ENCODE results near the gene NRXN3.

DNA sequence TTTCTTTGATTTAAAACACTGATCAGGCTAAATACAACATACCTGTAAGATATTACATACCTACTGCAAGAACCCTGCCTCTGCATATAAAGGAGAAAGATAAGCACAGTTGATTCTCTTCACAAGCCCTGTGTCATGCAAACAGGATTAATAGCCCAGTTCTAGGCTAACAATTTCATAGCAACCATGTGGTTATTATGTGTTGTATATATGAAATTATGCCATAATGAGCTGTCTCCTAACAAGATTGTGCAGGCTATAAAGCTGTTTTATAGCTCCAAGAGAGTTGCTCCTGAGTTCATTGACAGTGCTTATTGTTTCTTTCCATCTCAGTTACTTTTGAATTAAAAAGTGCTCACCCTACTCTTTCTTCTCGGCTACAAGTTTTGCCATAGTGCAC lies 1431.9 kb downstream of the NRXN3 start:
- TF ChIP-seq, protein P1, sequence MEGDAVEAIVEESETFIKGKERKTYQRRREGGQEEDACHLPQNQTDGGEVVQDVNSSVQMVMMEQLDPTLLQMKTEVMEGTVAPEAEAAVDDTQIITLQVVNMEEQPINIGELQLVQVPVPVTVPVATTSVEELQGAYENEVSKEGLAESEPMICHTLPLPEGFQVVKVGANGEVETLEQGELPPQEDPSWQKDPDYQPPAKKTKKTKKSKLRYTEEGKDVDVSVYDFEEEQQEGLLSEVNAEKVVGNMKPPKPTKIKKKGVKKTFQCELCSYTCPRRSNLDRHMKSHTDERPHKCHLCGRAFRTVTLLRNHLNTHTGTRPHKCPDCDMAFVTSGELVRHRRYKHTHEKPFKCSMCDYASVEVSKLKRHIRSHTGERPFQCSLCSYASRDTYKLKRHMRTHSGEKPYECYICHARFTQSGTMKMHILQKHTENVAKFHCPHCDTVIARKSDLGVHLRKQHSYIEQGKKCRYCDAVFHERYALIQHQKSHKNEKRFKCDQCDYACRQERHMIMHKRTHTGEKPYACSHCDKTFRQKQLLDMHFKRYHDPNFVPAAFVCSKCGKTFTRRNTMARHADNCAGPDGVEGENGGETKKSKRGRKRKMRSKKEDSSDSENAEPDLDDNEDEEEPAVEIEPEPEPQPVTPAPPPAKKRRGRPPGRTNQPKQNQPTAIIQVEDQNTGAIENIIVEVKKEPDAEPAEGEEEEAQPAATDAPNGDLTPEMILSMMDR (IDR thresholded peaks at IDR 0.05): no peak
- no peak for TF ChIP-seq POLR2A (IDR thresholded peaks at IDR 0.05)

All from heart left ventricle (tissue), 13 donors.